ENCODE data around the gene GIGYF2.
A peak's percentile ranks its signal among the peaks of the same experiment; 100 is the strongest.
"Not testable (repeated sequence)": the region's sequence is repeated elsewhere in the genome, so short reads cannot be mapped to it uniquely, and the experiment has no call there.

The GIGYF2 gene

DNA sequence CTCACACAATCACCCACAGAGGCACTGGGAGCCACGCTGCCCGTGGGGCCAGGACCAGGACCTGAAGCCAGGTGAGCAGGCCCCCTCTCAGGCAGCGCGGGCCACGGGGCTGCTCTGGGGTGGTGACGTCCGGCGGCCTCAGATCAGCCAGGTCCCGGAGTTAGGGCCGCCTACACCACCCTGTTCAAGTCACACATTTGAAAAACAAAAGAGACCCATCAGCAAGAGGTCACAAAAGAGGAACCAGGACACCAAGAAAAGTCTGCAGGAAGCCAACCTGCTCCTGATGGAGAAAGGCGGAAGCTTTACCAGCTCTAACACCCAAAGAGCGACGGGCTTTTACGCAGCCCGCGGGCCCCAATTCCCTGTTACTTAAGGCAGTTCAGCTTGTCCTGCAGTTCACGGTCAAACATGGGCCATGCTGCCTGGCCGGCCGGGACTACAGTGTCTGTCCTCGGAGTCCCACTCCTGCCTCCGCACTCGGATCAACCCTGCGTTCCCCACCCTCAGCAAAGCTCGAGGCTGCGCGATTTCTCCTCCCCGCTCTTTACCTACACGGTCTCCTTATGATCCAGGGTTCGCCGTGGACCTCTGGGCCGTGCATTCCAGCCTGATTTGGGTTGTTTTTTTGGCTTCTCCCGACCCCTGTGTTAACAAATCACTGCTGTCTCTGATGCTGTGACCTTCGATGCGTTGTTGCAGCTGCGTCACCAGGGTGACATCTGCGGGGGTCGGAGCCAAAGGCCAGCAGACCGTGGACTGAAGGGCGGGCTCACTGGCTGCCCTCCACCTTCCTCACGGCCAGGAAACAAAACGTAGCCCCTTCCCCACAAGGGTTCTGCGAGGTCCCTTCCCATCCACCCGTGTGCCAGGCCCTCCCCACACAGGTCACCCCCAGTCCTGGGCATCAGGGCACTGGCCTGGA is 203.9 kb downstream of the GIGYF2 start:
- no peak for DNase-seq

DNA sequence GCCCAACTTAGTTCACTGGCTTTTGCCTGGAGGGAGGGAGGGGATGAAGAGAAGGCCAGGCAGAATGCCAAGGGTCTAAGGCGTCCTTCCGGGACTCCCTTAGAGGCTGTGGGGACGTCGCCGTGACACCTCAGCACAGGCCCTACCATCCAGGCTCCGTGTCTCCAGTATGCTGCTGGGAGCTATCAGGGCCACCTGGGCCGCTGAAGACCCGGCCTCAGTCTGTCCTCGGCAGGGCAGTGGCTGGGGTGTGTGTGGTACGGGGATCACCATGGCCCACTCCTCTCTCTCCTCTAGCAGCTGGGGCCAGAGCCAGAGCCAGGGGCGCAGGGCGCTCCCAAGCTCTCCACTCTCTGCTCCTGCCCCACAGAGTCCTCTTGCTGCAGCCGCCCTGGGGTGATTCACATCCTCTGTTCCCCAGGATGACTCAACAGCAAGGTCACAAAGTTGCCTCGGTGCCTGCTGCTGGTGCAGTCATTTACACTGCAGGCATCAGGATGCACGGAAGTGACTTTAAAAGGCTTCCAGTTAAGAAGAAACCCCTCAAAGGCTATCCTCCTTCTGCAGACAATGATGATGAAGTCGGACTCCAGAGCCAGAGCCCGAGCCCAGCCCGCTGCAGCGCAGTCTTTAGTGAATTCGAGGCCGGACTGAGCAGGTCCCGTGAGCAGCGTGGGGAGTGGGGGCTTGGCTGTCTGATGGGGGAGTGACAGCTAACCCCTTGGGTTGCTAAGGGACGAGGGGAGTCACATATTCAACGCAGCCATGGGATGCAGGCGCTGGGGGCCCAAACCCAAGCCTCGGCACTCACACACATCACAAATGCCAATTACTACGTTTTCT is 204.8 kb downstream of the GIGYF2 start:
- DNase-seq = no peak

DNA sequence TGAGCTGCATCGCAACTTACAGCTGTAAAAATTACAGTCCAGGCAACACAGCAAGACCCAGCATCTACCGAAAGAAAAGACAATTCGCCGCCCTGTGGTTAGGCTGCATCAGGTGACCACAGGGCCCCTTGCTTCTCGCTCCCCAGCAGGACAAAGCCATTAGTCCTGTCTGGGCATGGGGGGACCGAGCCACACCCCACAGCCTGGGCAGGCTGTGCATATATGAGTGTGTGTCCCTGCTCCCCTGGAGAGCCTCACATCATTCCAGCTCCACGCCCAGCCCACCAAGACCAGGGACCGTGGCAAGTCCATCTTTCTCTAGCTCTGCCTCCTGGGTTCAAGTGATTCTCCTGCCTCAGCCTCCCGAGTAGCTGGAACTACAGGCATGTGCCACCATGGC is 206.9 kb downstream of the GIGYF2 start:
- DNase-seq = no peak

DNA sequence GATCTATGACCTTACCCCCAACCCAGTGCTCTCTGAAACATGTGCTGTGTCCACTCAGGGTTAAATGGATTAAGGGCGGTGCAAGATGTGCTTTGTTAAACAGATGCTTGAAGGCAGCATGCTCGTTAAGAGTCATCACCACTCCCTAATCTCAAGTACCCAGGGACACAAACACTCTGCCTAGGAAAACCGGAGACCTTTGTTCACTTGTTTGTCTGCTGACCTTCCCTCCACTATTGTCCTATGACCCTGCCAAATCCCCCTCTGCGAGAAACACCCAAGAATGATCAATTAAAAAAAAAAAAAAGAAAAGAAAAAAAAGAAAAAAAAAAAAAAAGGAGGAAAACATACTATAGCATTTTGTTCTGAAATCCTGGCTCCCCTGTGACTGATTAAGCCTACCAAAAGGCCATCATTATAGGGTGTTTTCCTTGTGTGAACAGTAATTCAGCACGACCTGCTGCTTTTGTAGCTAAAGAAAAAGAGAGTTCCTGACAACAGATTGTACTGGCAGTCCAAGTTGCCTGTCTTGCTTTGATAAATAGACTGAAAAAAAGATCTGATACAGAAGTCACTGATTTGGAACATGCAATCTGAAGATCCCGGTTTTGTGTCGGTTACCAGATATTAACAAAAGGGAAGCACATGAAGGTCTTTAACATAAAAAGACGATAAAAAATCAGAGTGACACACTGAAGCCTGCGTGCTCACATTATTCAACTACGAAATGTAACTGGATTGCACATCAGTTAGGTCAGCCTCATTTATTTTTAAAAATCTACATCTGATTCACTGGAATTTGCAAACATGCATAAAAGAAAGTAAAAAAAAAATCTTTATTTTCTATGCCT is 210.0 kb downstream of the GIGYF2 start:
- peak; percentile 2 for DNase-seq

DNA sequence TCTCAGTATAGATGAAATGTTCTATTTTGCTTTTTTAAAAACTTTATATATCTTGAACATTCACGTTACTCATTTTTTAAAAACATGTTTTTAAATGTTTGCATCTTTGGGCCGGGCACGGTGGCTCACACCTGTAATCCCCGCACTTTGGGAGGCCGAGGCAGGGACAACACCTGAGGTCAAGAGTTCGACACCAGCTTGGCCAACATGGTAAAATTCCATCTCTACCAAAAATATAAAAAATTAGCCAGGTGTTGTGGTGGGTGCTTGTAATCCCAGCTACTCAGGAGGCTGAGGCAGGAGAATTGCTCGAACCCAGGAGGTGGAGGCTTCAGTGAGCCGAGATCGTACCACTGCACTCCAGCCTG is 210.6 kb downstream of the GIGYF2 start:
- not testable (repeated sequence) for DNase-seq

DNA sequence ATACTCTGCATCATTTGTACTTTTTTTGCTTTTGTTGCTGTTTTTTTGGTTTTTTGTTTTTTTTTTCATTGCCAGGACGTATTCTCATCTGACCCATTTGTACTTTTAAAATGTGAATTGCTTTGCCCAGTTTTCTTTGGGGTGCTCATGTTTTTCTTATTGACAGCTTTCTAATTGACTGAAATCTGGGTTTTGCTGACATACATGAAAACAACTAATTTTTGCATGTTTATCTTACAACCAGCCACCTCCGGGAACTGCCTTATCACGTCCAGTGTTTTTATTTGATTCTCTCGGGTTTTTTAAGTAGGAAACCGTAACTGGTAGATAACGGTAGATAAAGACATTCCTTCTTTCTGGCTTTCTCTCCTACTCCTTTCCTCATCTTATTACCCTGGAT is 211.6 kb downstream of the GIGYF2 start:
- DNase-seq = no peak

Measured in NCI-H2081 treated with DMSO at 0.1 percent for 48 hours (cell line).